BJ (cell line): ENCODE data around the gene TLL1. TPM values are rescaled to one million over a fixed set of nuclear protein-coding genes. Genes with fewer than 3 reads are reported as not detected.

Experiments
- CTCF ChIA-PET: fragments of 350-600 bp; formaldehyde crosslinking; extraction: SDS; loops from one replicate; lab custom pipeline; 2021; ENCODE audit warnings: antibody characterized with exemption, inconsistent platforms; lab: Yijun Ruan, JAX
- POLR2A ChIA-PET: fragments of 300-600 bp; sonication (Branson Sonifier 250); formaldehyde crosslinking; extraction: SDS; loops from one replicate; lab custom pipeline; 2021; ENCODE audit warnings: antibody characterized with exemption; lab: Charles Lee
- DNase-seq: peaks from one replicate; pipeline ENCODE4 v3.0.0-alpha.2; 2011; ENCODE audit warnings: low read depth
- H3K27me3 ChIP-seq: 2 replicates; pipeline ENCODE4 v1.6.0; 2011; ENCODE audit warnings: low read length; ENCODE audit not compliant: control insufficient read depth, insufficient read depth
- H3K36me3 ChIP-seq: 2 replicates; pipeline ENCODE4 v1.5.1; 2011; ENCODE audit warnings: low read length; ENCODE audit not compliant: control insufficient read depth, insufficient read depth
- H3K4me3 ChIP-seq: 2 replicates; pipeline ENCODE4 v1.5.1; 2011; ENCODE audit warnings: low read depth, mild to moderate bottlenecking, control low read depth, low read length
- polyA plus RNA-seq: library from polyadenylated mRNA; depleted of rRNA; stranded (reverse); fragments of >200 nt; gene quantifications from 2 replicates; pipeline ENCODE4 v1.2.3, GENCODE V29; 2011
- TF ChIP-seq, protein P1 (sequence below): IDR thresholded peaks from 2 replicates; pipeline ENCODE4 v1.5.1; 2011; ENCODE audit warnings: low read depth, mild to moderate bottlenecking, control low read depth, inconsistent platforms, low read length, moderate library complexity; ENCODE audit not compliant: insufficient read depth

TLL1 gene
- polyA plus RNA-seq, 1 experiment: 0.33 TPM

DNA sequence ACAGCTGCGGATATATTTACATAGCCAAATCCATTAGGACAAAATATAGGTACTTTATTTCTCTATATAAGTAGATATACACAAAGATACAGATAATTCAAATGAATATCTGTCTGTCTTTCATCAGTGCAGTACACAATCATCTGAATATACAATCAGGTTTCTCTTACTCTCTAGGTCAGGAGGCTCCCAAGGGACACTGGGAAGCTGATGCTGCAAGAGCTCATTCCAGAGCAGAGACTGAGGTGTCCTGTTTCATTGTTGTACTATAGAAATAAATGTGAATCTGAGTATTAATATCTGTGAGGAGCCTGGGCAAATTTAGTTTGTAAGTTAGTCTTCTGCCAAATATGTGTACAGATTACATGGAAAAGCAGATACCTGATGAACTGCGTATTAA lies 4.2 kb downstream of the TLL1 start:
- DNase-seq: no peak
- peaks cover 17% of the 10 kb centered on the region for H3K27me3 ChIP-seq
- ChIA-PET POLR2A (no interaction called here), CTCF (no interaction called here)
- H3K36me3 ChIP-seq: no peaks in the 10 kb centered on the region
- TF ChIP-seq, protein P1, sequence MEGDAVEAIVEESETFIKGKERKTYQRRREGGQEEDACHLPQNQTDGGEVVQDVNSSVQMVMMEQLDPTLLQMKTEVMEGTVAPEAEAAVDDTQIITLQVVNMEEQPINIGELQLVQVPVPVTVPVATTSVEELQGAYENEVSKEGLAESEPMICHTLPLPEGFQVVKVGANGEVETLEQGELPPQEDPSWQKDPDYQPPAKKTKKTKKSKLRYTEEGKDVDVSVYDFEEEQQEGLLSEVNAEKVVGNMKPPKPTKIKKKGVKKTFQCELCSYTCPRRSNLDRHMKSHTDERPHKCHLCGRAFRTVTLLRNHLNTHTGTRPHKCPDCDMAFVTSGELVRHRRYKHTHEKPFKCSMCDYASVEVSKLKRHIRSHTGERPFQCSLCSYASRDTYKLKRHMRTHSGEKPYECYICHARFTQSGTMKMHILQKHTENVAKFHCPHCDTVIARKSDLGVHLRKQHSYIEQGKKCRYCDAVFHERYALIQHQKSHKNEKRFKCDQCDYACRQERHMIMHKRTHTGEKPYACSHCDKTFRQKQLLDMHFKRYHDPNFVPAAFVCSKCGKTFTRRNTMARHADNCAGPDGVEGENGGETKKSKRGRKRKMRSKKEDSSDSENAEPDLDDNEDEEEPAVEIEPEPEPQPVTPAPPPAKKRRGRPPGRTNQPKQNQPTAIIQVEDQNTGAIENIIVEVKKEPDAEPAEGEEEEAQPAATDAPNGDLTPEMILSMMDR: no peak
- H3K4me3 ChIP-seq: no peak overlapping the region

DNA sequence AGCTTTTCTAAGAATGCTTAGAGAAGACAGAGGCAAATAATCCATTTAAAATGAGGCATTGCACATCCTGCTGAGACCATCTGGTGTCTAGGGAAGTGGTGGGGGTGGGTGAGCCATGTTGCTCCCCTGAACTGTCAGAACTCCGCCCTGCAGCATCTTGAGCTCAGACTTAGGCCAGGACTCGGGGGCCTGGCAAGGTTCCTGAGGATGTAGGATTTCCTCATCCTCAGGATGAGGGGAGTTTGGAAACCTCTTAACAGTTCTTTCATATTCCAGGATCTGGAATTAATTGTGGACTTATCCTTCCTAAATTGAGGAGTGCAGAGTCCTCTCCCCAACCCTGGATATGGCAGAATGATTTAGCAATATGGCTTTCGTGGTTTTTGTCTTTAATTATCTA lies 6.6 kb downstream of the TLL1 start:
- POLR2A ChIA-PET: no interaction called here

DNA sequence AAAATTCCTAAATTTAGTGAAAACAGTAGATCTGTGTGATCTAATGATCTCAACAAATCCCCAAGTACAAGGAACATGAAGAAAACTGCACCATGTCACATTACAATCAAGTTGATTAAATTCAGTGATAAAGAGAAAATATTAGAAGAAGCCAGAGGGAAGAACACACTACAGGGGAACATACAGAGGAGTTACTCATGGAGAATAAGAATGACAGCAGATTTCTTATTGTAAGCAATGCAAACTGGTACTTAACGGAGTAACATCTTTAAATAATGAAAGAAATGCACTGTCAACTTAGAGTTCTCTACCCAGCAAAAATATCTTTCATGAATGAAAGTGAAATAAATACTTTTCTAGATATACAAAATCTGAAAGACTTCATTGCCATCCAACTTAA lies 21.1 kb downstream of the TLL1 start:
- DNase-seq: no peak
- Histone ChIP-seq H3K4me3 (no peak overlapping the region), H3K36me3 (no peaks in the 10 kb centered on the region), H3K27me3 (no peaks in the 10 kb centered on the region)
- POLR2A ChIA-PET: no interaction called here
- CTCF ChIA-PET: no interaction called here
- TF ChIP-seq, protein P1: no peak

More for the DNA sequence above, 6.6 kb downstream of the TLL1 start:
- Histone ChIP-seq H3K4me3 (no peak overlapping the region), H3K27me3 (peaks cover 8% of the 10 kb centered on the region), H3K36me3 (no peaks in the 10 kb centered on the region)
- no peak for DNase-seq
- CTCF ChIA-PET: no interaction called here
- TF ChIP-seq, protein P1: no peak

DNA sequence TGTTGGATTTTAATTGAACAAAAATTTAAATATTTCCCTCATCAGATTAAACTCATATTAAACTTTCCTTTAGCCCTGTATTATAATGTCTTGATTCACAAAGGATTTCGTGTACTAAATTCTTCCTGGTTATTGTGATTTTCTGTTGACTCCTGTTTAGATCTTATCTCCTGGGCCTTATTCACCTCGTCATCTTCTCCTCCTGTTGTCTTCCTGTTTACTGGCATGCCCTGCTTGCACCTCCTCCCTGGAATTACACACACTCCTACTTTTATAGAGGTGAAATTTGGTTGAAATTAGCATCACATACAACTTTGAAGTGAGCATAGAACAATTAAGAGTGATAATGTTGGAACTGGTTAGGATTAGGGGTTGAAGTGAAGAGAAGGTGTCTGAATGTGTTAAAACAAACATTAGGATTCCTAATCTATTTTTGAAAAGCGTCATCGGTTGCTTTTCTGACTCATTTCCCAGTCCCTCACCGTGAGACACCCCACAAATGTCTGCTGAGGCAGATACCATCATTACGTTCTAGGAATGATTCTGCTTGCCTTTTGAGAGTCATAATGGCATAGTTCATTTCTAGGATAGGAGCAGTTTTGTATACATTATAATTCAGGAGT lies 32.5 kb downstream of the TLL1 start:
- DNase-seq: no peak
- H3K27me3 ChIP-seq: no peaks in the 10 kb centered on the region
- TF ChIP-seq, protein P1: no peak
- CTCF ChIA-PET: no interaction called here
- POLR2A ChIA-PET: no interaction called here
- H3K36me3 ChIP-seq: no peaks in the 10 kb centered on the region
- no peak overlapping the region for H3K4me3 ChIP-seq

DNA sequence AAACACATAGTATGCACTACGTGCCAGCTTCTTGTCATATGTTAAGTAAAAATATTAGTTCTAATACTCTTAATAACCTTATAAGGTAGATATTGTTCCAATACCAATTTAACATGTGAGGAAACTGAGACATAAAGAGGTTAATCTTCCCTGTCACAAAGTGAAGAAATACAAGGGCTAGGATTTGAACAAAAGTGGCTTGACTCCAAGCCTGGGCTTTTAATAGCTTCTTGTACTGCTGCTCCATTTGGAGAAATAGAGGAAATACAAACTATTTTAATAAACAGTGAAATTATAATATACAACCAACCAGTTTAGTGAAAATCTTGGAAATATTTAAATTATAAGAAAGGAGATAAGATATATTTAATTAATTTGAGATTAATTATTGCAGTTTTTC lies 33.2 kb downstream of the TLL1 start:
- POLR2A ChIA-PET: no interaction called here
- H3K36me3 ChIP-seq: no peaks in the 10 kb centered on the region
- no peaks in the 10 kb centered on the region for H3K27me3 ChIP-seq
- no peak overlapping the region for H3K4me3 ChIP-seq
- CTCF ChIA-PET: no interaction called here
- no peak for DNase-seq
- TF ChIP-seq, protein P1: no peak
